Gastrocnemius medialis (tissue), 4 donors: ENCODE measurements around the gene IFT57.

Experiments used
- POLR2A ChIP-seq, 2 donors: fragments of 450-650 bp; IDR thresholded peaks; one replicate each; pipeline ENCODE4 v1.6.1; 2017; ENCODE audit warnings: antibody characterized with exemption in 2 of 2, mild to moderate bottlenecking in 2 of 2, moderate library complexity in 2 of 2
- TF ChIP-seq, protein P1 (sequence below), 5 experiments: fragments of 450-650 bp in 3 of 5; fragments of 200-600 bp in 2 of 5; sonication (generic) in 2 of 5; IDR thresholded peaks in 4 of 5; conservative IDR thresholded peaks in 1 of 5; 1 replicate in 4 of 5; 2 replicates in 1 of 5; pipeline ENCODE4 v1.5.1; 2016 to 2019; ENCODE audit warnings: antibody characterized with exemption in 5 of 5, mild to moderate bottlenecking in 3 of 5, moderate library complexity in 3 of 5

GRCh38 chr3:108122276-108122675 is 99.9 kb downstream of the IFT57 start:
- TF ChIP-seq, protein P1, sequence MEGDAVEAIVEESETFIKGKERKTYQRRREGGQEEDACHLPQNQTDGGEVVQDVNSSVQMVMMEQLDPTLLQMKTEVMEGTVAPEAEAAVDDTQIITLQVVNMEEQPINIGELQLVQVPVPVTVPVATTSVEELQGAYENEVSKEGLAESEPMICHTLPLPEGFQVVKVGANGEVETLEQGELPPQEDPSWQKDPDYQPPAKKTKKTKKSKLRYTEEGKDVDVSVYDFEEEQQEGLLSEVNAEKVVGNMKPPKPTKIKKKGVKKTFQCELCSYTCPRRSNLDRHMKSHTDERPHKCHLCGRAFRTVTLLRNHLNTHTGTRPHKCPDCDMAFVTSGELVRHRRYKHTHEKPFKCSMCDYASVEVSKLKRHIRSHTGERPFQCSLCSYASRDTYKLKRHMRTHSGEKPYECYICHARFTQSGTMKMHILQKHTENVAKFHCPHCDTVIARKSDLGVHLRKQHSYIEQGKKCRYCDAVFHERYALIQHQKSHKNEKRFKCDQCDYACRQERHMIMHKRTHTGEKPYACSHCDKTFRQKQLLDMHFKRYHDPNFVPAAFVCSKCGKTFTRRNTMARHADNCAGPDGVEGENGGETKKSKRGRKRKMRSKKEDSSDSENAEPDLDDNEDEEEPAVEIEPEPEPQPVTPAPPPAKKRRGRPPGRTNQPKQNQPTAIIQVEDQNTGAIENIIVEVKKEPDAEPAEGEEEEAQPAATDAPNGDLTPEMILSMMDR (IDR thresholded peaks at IDR 0.05 in 4 of 5, conservative IDR thresholded peaks at IDR 0.05 in 1 of 5): no peak
- no peak for TF ChIP-seq POLR2A (IDR thresholded peaks at IDR 0.05)
